ENCODE results near the gene SPRY4.

SPRY4 gene

GRCh38 chr5:142316051-142316450, 8.8 kb downstream of the SPRY4 start:
- no peaks in the 10 kb centered on the region for H3K27me3 ChIP-seq
- peaks cover 0 to 87% (median 55%) of the 10 kb centered on the region in 4 donors for H3K4me1 ChIP-seq
- peaks cover 14 to 38% (median 38%) of the 10 kb centered on the region in 3 donors for H3K36me3 ChIP-seq
- no peaks in the 10 kb centered on the region for H3K9me3 ChIP-seq
- intact Hi-C loops (cut with DNase I; ENCODE audit: low total_unique reads): no loop called here
- TF ChIP-seq CTCF (IDR thresholded peaks at IDR 0.05): no peak
- DNase-seq: no peak
- no peak overlapping the region for H3K4me3 ChIP-seq
- H3K27ac ChIP-seq: peak overlapping the region; percentile 40 to 96

GRCh38 chr5:142315096-142315900, 9.5 kb downstream of the SPRY4 start:
- no peak for TF ChIP-seq CTCF (IDR thresholded peaks at IDR 0.05)
- no peak overlapping the region for H3K4me3 ChIP-seq
- intact Hi-C loops (cut with DNase I; ENCODE audit: low total_unique reads): no loop called here
- H3K4me1 ChIP-seq: peaks cover 0 to 80% (median 48%) of the 10 kb centered on the region in 4 donors
- no peaks in the 10 kb centered on the region for H3K9me3 ChIP-seq
- H3K36me3 ChIP-seq: peaks cover 14 to 46% (median 44%) of the 10 kb centered on the region in 3 donors
- DNase-seq: no peak
- H3K27ac ChIP-seq: peak overlapping the region; percentile 16 to 96
- no peaks in the 10 kb centered on the region for H3K27me3 ChIP-seq

GRCh38 chr5:142314606-142315005, 10.2 kb downstream of the SPRY4 start:
- no peak for TF ChIP-seq CTCF (IDR thresholded peaks at IDR 0.05)

GRCh38 chr5:142314109-142314508, 10.7 kb downstream of the SPRY4 start:
- intact Hi-C loops (cut with DNase I; ENCODE audit: low total_unique reads): no loop called here
- no peak for TF ChIP-seq CTCF (IDR thresholded peaks at IDR 0.05)
- DNase-seq: no peak
- peak overlapping the region in 1 of 2 donors; percentile 96 for H3K27ac ChIP-seq
- H3K4me1 ChIP-seq: peaks cover 0 to 68% (median 37%) of the 10 kb centered on the region in 4 donors
- H3K4me3 ChIP-seq: no peak overlapping the region
- peaks cover 22 to 53% (median 49%) of the 10 kb centered on the region in 3 donors for H3K36me3 ChIP-seq
- H3K27me3 ChIP-seq: no peaks in the 10 kb centered on the region
- H3K9me3 ChIP-seq: no peaks in the 10 kb centered on the region

More at GRCh38 chr5:142314606-142315005, 10.2 kb downstream of the SPRY4 start:
- no peaks in the 10 kb centered on the region for H3K9me3 ChIP-seq
- H3K36me3 ChIP-seq: peaks cover 19 to 53% (median 49%) of the 10 kb centered on the region in 3 donors
- no peaks in the 10 kb centered on the region for H3K27me3 ChIP-seq
- no peak overlapping the region for H3K4me3 ChIP-seq
- no peak for DNase-seq
- peak overlapping the region in 1 of 2 donors; percentile 96 for H3K27ac ChIP-seq
- intact Hi-C loops (cut with DNase I; ENCODE audit: low total_unique reads): no loop called here
- peaks cover 0 to 73% (median 41%) of the 10 kb centered on the region in 4 donors for H3K4me1 ChIP-seq

- Histone ChIP-seq H3K36me3 (peaks cover 22 to 53% (median 49%) of the 10 kb centered on the region in 3 donors), H3K4me1 (peaks cover 0 to 64% (median 33%) of the 10 kb centered on the region in 4 donors), H3K27ac (peak overlapping the region in 1 of 2 donors; percentile 96), H3K9me3 (no peaks in the 10 kb centered on the region), H3K4me3 (no peak overlapping the region), H3K27me3 (no peaks in the 10 kb centered on the region)
- TF ChIP-seq CTCF (IDR thresholded peaks at IDR 0.05): no peak
- intact Hi-C loops (cut with DNase I; ENCODE audit: low total_unique reads): no loop called here
- DNase-seq: no peak
These were observed 11.1 kb downstream of the SPRY4 start for GRCh38 chr5:142313682-142314081.
